Central memory CD4-positive, alpha-beta T cell (primary cell): ENCODE measurements around the gene ENTR1.

Experiments
- DNase-seq: peaks from one replicate; pipeline ENCODE4 v3.0.0; 2022

ENTR1 gene

GRCh38 chr9:136358888-136359287, 51.5 kb downstream of the ENTR1 start:
- DNase-seq = no peak

GRCh38 chr9:136358016-136358415, 52.4 kb downstream of the ENTR1 start:
- DNase-seq = no peak

- no peak for DNase-seq
These were observed 53.1 kb downstream of the ENTR1 start for GRCh38 chr9:136357202-136357725.

- DNase-seq = no peak
These were observed 54.5 kb downstream of the ENTR1 start for GRCh38 chr9:136355616-136356557.

- DNase-seq = no peak
These were observed 55.8 kb downstream of the ENTR1 start for GRCh38 chr9:136354592-136355085.

- no peak for DNase-seq
These were observed 56.5 kb downstream of the ENTR1 start for GRCh38 chr9:136353757-136354488.

GRCh38 chr9:136353088-136353487, 57.3 kb downstream of the ENTR1 start:
- DNase-seq = no peak

- DNase-seq = no peak
These were observed 57.7 kb downstream of the ENTR1 start for GRCh38 chr9:136352682-136353081.
